ENCODE measurements around the gene PIK3C2B. TPM values are rescaled to one million over a fixed set of nuclear protein-coding genes. Genes with fewer than 3 reads are reported as not detected.

Gene PIK3C2B
- total and polyA plus RNA-seq, 4 donors: 2.8 to 14.9 (median 5.4) TPM

GRCh38 chr1:204516180-204516879 is 21.7 kb upstream of the PIK3C2B start, which contains the start of gene MDM4:
MDM4 (plus strand) TSS chr1:204516406; CDS start chr1:204525519, 9,113 bp downstream.
- Histone ChIP-seq H3K9ac (ENCODE audit: low read depth in 1 of 2, low read length in 2 of 2) (peak within 1 kb of the TSS; percentile 44 to 82), H3K4me3 (ENCODE audit: low read depth in 1 of 3, low read length in 3 of 3) (peak within 1 kb of the TSS; percentile 86 to 96 (median 92)), H3K4me1 (ENCODE audit: control insufficient read depth in 4 of 4, insufficient read depth in 4 of 4, low read length in 3 of 4) (peaks cover 4 to 22% (median 10%) of the 10 kb centered on the region in 4 donors), H3K36me3 (ENCODE audit: control insufficient read depth in 4 of 4, insufficient read depth in 3 of 4, low read depth in 1 of 4, low read length in 3 of 4) (peaks cover 0 to 10% (median 0%) of the 10 kb centered on the region in 4 donors), H3K27me3 (ENCODE audit: control insufficient read depth in 4 of 4, insufficient read depth in 4 of 4, low read length in 3 of 4) (no peaks in the 10 kb centered on the region), H3K27ac (ENCODE audit: low read depth in 1 of 2, low read length in 2 of 2) (peak within 1 kb of the TSS; percentile 84 to 95), H3K9me3 (ENCODE audit: control insufficient read depth in 4 of 4, low read length in 3 of 4) (no peaks in the 10 kb centered on the region)
- peak; percentile 89 for DNase-seq (ENCODE audit: low spot score)
- WGBS: under 1% methylated on average over 43 of the region's 43 CpGs
- TF ChIP-seq MAX (IDR thresholded peaks at IDR 0.05) (peak; percentile 79), RAD21 (IDR thresholded peaks at IDR 0.05) (peak; percentile 19 to 34), JUND (IDR thresholded peaks at IDR 0.05) (peak in 1 of 2 donors; percentile 48), REST (IDR thresholded peaks at IDR 0.05) (peak; percentile 91), FOXA2 (IDR thresholded peaks at IDR 0.05) (no peak), FOXA1 (IDR thresholded peaks at IDR 0.05) (peak; percentile 36), ZBTB33 (IDR thresholded peaks at IDR 0.05) (peak; percentile 36), EGR1 (IDR thresholded peaks at IDR 0.05; ENCODE audit: low read depth in 2 of 2) (peak in 1 of 2 donors; percentile 27), SP1 (IDR thresholded peaks at IDR 0.05) (peak; percentile 72), HNF4A (conservative IDR thresholded peaks at IDR 0.05) (peak in 1 of 2 donors; percentile 17), CTCF (IDR thresholded peaks at IDR 0.05; ENCODE audit: low read depth, low read length, missing input control) (no peak), ATF3 (IDR thresholded peaks at IDR 0.05) (peak; percentile 11), TAF1 (conservative IDR thresholded peaks at IDR 0.05) (peak; percentile 99), RXRA (IDR thresholded peaks at IDR 0.05) (peak in 1 of 2 donors; percentile 27), HNF4G (IDR thresholded peaks at IDR 0.05) (no peak), NR2F2 (IDR thresholded peaks at IDR 0.05) (peak; percentile 54), YY1 (IDR thresholded peaks at IDR 0.05) (peak; percentile 98), GABPA (IDR thresholded peaks at IDR 0.05 in 1 of 2, conservative IDR thresholded peaks at IDR 0.05 in 1 of 2) (peak; percentile 97 to 99)
